C1 segment of cervical spinal cord (tissue), 14 donors: ENCODE results near the gene TBC1D22A.

ENCODE experiments used
- DNase-seq, 14 donors: peaks; one replicate each; lab custom pipeline; 2025; lab: John Stamatoyannopoulos, UW

The TBC1D22A gene

DNA sequence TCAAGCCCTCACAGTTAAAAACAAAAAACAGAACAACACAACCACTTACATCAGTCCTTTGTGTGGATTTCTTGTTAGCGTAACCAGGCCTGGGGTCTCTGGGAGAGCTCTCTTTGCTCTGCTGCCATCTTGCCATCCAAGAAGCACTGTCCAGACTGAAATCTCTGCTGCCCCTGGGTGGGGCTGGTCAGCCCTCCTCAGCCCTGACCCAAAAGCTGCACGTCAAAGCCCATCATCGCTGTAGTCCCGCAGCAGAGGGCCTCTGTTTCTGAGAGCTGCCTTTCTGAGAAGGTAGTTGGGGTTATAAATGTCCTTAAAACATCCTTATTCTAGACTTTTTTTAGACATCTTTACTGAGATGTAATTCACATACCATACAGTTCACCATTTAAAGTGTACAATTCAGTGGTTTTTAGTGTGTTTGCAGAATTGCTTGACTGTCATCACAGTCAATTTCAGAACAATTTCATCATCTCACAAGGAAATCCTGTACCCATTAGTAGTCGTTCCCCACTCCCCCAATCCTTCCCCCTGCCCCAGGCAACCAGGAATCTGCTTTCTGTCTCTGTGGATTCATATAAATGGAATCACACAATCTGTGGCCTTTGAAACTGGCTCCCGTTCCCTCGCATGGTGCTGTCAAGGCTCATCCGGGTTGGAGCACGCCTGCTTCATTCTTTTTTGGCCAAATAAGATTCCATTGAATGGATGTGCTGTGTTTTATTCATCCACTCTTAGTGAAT, 94.9 kb downstream of the TBC1D22A start:
- DNase-seq: no peak

DNA sequence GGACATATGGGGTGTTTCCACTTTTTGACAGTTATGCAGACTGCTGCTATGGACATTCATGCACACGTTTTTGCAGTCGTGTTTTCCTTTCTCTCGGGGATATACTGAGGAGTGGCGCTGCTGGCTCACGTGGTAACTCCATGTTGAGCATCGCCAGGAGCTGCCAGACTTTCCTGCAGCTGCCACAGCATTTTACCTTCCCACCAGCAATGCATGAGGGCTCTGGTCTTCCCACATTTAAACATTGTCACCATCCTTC, 95.4 kb downstream of the TBC1D22A start:
- no peak for DNase-seq

DNA sequence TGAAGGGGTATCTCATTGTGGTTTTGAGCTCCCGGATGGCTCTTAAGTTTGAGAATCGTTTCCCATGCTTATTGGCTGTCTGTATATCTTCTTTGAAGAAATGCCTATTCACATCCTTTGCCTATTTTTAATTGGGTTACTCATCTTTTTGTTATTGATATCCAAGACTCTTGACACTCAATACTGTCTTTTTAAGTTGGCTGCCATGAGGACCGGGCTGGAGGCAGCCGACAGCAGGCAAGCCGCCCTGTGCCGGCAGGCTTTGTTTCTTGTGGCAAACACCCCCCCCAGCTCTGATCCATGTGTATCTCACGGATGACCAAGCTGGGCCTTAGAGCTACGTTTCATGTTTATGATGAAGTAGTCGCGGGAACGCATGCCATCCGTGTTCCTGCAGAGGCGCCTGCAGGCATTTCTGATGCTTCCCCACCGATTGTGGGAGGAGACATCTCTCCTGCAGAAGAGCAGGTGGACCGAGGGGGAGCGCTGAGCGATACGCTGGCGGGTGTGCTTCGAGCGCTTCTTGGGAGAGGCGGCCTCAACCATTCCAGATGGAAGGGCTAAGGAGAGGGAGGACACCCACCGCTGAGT, 95.8 kb downstream of the TBC1D22A start:
- no peak for DNase-seq

DNA sequence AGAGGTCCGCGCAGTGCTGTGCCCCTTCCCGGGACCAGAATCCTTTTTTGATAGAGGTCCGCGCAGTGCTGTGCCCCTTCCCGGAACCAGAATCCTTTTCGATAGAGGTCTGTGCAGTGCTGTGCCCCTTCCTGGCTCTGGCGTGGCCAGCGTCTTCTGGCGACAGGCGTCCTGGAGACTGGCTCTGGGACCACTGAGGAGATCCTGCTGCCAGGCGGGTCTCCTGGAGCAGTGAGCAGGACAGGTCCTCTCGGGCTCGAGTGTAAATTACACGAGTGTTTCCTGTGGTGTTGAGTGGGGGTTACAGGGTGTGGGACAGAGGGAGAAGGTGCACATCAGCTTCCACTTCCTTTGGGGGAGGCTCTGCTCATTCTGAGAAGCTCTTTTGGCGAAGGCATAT, 98.1 kb downstream of the TBC1D22A start:
- no peak for DNase-seq

DNA sequence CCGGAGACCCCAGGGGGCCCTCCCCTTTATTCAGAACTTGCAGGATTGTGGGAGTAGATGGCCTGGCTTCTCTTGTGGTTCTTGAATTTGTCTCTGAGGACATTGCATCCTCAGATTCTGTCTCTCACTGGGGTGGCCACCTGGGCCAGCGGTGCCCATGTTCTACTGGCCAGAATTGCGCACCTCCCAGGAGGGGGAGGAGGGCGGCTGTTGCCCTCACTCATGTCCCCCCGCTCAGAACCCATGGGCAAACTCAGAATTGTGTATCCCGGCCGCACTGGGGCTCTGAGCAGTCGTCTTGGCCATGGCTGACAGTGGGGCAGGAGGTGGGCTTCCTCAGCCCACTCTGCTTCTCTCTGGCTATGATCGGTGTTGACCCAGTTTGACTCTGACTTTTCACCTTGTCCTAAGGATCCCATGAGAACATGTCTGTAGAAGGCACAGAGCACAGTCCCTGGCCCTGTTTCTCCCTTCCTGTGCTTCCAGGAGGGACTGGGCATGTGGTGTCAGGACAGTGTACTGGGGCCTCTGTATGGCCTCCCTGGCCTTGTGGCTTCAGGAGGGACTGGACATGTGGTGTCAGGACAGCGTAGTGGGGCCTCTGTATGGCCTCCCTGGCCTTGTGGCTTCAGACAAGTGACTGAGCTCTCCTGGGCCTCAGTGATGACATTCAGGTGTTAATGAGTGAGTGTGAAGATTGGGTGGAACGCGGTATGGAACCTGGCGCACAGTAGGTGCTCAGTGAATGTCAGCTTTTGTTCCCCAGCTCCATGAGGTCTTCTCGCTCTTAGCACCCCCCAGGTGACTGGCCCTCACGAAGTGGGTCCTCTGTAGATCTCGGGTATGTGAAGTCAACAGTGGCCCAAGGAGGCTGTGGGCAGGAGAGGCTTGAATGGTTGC, 99.3 kb downstream of the TBC1D22A start:
- DNase-seq: no peak

DNA sequence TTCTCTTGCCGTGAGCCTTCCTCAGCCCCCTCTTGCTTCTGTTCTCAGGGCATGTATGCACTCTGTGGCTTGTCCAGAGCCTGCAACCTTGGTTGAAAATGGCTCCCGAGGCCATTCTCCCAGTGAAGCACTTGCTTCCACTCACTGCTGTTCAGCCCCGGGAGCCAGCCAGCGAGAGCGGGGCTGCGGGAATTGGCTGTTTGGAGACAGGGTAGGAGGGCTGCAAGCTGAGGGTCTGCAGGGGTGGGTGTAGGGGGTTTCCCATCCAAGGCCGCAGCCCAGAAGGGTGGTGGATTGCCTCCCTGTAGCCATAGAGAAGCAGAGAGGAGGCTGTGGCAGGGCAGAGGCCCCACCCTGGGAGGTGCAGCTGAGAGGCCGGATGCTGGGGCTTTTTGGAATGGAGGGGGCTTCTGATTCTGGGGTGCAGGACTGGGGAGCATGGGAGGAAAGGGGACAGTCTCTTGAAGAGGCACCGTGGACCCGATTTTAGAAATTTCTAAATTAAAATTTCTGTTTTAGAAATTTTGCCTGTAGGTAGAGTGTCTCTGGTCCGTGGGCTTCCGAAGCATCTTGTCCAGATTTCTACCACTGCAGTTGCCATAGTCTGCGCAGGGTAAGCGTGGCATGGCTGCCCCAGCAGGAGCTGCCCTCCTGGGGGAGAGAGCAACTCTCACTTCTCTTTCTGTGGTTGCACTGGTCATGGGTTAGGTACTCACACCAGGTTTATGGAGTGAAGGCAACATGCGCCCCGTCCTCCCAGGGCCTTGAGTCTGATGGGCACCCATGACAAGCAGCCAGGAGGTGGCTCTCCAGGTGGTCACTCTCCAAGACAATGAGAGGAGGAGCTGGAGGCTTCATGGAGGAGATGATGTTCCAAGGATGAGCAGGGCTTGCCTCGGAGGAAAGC, 100.2 kb downstream of the TBC1D22A start:
- DNase-seq: no peak

DNA sequence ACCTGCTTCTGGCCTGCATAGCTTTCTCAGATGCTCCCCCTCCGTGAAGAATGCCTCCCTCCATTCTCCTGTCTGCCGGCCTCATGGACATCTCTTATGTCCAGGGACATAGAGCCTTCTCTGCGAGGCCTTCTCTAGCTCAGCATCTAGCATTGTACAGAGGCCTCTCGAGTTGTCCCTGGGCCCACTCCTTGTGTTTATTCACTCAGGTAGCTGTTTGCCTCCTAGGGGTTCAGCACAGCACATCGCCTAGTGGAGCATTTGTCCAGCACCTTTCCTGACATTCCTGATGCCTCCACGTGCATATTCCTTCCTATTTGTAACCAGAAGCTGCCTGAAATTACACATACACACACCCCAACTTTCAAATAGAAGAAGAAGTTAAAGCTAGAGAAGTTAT, 101.3 kb downstream of the TBC1D22A start:
- no peak for DNase-seq

DNA sequence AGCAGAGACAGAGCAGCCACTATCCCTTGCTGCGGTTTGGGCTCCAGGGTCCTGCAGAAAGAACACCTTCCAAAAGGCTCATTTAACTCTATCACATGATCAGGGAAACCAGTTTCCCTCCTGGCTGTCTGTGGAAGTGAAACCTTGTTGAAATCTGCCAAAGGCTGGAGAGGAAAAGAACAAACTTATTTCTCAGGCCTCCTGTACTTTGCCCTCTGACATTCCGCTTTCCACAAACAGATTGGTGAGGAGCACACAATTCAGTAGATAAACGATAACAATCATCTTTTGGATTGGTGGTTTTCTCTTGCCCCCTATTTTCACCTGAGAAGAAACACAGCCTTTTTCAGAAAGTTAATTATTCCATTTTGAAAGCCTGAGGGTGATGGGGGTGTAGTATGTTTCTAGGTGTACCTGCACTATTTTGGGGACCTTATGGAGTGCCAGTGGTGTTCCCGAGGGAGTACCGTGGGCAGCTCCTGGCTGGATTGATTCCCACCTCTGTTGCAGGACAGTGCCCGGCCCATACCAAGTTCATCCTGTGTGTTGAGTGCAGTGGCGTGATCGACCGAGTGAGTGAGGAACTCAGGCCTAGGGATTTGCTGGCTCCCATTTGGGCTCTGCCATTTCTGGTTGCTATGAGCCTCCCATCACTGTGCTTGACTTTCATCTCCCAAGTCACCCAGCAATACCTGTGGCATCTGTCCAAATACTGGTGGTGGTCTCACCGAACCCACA, 102.0 kb downstream of the TBC1D22A start:
- no peak for DNase-seq

DNA sequence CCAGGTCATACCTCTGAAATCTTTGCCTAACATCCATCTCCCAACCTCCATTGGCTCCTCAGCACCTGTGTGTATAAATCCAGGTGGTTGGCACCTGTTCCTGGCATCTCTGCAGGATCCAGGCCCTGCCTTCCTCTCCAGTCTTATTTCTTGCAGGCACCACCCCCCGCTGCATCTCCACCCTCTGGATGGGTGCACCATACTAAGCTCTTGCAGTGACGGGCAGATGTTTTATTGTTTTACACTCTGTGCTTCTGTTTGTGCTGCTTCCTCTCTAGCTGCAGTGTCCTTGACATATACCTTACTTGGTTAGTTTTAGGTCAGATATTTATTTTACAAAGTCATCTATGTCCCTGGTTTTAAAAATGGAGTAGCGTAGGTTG, 102.6 kb downstream of the TBC1D22A start:
- DNase-seq: no peak

DNA sequence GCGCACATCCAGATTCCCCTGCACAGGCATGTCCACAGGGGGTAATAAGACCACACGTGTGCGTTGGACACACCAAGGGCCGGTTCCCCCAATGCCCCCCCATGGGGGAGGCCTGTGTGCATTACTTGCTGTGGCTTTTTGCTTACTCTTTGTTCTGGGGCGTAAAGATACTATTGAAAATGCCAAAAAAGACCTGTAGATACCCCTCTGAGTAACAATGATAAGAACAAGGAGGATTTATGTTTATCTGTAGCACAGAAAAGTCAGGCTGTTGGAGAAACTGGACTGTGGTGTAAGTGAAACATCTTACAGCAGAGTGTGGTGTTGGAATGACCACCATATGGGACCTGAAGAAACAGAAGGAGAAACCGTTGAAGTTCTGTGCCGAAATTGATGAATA, 103.2 kb downstream of the TBC1D22A start:
- DNase-seq: no peak

DNA sequence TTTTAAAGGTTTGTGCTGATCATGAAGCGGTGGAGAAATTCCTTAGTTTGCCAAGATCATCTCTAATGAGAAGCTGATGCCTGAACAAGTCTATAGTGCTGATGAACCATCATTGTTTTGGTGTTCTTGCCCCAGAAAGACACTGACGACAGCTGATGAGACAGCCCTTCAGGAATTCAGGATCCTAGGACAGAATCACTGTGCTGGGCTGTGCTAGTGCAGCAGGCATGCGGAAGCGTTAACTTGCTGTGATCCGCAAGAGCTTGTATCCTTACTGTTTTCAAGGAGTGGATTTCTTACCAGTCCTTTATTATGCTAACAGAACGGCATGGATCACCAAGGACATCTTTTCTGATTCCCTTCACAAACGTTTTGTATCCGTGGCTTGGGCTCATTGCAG, 104.1 kb downstream of the TBC1D22A start:
- no peak for DNase-seq

DNA sequence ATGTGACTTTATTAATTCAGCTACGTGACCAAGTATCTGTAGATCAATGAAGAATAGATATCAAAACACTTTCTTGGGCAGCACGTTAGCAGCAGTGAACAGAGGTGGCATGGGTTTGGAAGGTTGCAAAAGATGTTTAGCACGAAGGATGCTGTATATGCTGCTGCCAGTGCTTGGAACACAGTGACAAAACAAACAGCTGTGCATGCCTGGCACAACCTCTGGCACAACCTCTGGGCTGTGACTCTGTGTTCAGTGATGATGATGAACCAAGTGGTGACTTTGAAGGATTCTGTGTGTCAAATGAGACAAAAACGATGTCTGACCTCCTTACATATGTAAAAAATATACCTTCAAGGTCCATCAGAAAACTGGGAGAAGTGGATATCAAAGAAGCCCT, 104.7 kb downstream of the TBC1D22A start:
- DNase-seq: no peak

DNA sequence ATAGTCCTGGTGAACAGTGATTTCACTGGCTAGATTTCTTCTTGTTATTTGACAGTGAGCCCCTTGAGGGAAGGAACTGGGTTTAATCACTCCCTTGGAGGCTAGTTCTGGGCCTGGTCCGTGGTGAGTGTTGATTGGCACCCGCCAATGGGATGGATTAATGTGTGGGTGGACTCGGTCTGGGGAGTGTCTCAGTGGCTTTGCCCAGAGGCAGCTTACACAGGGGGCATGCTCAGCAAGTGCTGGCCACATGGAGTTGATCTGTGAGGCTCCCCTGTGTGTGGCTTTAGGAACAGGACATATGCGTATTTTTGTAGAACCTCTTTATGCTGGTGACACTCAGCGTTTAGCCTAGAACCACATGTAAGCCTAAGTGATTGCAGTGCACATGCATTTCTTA, 106.9 kb downstream of the TBC1D22A start:
- no peak for DNase-seq

DNA sequence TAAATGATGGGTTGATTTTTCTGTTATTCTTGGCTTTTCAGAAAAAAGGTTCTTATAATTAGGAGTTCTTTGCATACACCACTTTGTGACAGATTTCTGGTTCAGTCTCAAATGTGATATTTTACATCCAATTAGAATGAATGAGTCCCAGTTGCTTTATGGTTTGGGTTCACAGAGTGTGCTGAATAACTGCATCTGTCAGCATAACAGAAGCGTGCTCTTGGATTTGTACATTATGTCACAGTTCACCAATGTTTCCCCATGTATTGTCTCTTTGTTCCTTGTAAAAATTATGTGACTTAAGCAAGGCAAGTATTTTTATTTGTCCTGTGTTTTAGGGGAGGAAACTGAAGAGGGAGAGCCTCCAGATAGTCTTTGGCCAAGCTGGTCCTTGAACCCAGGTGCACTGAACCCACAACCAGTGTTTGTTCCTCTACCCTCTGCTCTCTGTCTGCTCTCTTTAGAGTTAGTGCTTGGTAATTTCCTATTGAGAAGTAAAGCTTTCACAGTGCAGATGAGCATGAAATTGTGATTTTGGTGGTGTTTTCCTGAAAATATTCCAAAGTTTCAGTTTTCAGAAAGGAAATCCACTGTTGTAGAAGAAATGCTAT, 107.5 kb downstream of the TBC1D22A start:
- DNase-seq: no peak

DNA sequence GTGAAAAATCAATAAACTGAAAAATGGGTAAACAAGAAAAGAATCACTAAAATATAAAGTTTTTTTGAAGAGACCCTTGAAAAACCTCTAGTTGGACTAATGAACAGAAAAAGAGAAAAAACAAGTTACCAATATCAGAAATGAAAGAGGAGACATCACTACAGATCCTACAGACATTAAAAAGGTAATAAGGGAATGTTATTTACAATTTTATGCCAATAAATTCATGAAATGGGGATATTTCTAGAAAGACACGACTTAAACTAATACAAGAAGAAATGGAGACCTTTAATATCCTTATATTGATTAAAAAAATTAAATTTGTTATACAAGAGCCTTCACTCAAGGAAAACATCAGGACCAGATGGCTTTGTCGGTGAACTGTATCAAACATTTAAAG, 109.4 kb downstream of the TBC1D22A start:
- DNase-seq: no peak

DNA sequence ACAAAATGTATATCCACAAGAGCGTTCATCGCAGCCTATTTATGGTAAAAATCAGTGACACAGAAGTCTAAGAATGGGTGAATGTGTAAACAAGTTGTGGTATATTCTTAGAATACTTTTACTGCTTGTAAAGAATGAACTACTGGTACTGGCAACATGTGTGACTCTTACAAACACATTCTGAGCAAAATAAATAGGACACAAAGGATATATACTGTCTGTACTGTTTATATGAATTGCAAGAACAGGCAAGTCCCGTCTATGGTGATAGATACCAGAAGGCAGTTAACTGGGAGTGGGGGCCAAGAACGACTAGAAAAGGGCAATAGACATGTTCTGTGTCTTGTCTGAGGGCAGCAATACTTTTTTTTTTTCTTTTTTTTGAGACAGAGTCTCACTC, 112.6 kb downstream of the TBC1D22A start:
- no peak for DNase-seq

DNA sequence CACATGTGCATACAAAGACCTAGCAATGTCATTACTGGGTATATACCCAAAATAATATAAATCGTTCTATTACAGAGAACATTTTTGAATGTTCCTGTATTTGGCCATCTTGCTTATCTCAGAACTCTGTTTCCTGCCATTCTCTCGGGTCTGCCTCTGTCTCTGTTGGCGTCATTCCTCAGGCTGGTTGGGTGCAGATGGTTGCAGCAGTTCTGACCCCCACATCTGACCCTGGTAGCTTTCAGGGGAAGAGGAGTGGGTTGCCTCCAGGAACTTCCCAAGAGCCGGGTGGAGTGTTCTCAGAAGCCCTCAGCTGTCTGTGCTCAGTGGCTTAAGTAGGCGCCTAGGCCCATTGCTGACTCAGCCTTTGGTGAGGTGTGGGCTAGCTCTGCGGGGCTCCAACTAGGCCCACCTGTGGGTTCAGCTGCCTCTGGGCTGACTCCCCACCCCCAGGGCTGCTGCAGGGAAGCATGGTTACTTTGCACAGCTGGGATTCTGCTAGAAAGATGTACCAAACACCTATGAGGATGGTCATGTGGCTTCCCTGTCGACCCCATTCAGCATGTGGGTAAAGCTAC, 114.0 kb downstream of the TBC1D22A start:
- DNase-seq: no peak

DNA sequence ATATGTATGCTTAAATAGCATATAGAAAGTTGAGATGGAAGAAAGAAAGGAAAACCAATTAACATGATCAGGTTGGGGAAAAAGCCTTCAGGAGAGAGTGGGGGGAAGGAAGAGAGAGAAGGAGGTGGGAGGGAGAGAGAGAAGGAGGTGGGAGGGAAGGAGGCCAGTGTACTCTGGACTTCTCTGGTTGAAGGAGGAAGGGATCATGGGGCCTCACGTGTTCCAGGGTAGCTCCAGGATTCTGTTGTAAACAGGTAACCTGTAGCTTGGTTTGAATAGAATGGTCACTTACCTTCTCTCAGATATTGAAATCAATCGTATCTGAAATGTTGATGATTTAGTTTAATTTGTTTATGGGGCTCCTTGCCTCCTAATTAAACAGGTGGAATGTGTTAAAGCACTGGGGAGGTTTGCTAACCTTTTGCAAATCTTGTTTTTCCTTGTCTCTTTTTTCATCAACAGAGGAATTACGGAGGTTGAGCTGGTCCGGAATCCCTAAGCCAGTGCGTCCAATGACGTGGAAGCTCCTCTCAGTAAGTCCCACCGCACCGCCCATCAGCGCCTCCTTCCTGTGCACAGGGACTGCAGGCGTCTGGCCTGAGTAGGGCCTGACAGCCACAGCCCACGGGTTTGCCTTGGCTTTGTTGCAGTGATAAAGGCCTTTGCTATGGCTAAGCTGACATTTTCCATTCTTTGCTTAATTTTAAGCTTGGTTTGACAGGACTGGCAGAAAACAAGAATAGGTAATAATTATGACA, 115.9 kb downstream of the TBC1D22A start:
- DNase-seq: no peak

DNA sequence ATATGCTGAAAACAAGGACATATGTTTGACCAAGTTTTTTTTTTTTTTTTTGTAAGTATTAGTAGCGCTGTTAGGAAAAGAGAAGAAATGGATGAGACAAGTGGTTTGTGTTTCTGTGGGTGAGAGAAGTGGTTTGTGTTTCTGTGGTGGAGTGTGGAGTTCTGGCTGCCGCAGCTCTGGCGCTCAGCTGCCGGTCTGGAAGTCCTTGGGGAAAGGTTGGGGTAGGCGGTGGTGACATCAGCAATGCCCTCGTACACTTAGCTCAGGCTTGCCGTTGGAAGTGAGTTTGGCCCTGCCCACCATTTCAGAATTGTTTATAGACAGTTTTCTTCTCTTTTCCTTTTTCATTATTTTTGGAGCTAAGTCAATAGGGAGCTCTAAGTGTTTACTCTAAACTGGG, 116.6 kb downstream of the TBC1D22A start:
- DNase-seq: no peak
